ENCODE results near the gene AKAP5. TPM values are rescaled to one million over a fixed set of nuclear protein-coding genes. Genes with fewer than 3 reads are reported as not detected.

AKAP5 gene
- total and polyA plus RNA-seq, 2 of the 8 experiments (the other 6 are each of a cell fraction or from before 2014, with no cell fraction given): 0.50 to 3.8 TPM

GRCh38 chr14:64506721-64507120 lies 41.4 kb downstream of the AKAP5 start:
- H3K18ac ChIP-seq (ENCODE audit: extremely low read depth, low read length): no peak overlapping the region
- H3K27ac ChIP-seq (ENCODE audit: low read depth, low read length): no peak overlapping the region
- H4K91ac ChIP-seq (replicated peaks; ENCODE audit: insufficient read length, low read length): no peak overlapping the region
- H3K23ac ChIP-seq (ENCODE audit: insufficient read length): no peak overlapping the region
- H4K8ac ChIP-seq (ENCODE audit: extremely low read depth, insufficient read depth, low read length): no peak overlapping the region
- H3K79me1 ChIP-seq (ENCODE audit: low read depth, low read length): peaks cover 6% of the 10 kb centered on the region
- peaks cover 19% of the 10 kb centered on the region for H3K23me2 ChIP-seq (ENCODE audit: low read depth, low read length)
- H3K4me1 ChIP-seq (replicated peaks in 1 of 4; ENCODE audit: control insufficient read depth in 3 of 4, insufficient read depth in 4 of 4, low read length in 3 of 4): peaks cover 2 to 14% (median 12%) of the 10 kb centered on the region in 4 experiments; a peak in 5 of 7 replicates
- no peak overlapping the region for H4K5ac ChIP-seq (ENCODE audit: insufficient read length, low read depth, low read length)
- no peak overlapping the region for H2BK20ac ChIP-seq (ENCODE audit: low read length)
- peak overlapping the region; percentile 12 to 16; a peak in 1 of 4 replicates for H3K4me2 ChIP-seq (ENCODE audit: insufficient read depth in 1 of 2, low read depth in 2 of 2, low read length in 2 of 2)
- no peaks in the 10 kb centered on the region for H3K9me3 ChIP-seq (ENCODE audit: insufficient read depth in 2 of 2, low read depth in 1 of 2, low read length in 1 of 2)
- H3K4me3 ChIP-seq (ENCODE audit: extremely low read depth in 1 of 4, insufficient read depth in 2 of 4, low read depth in 3 of 4, low read length in 4 of 4): peak overlapping the region in 1 of 4 experiments; percentile 7; a peak in 2 of 8 replicates
- H4K20me1 ChIP-seq (replicated peaks in 1 of 2; ENCODE audit: control insufficient read depth in 1 of 2, insufficient read depth in 2 of 2, low read length in 2 of 2): peaks cover 3 to 6% of the 10 kb centered on the region in 2 experiments
- FAIRE-seq (no peak), DNase-seq (ENCODE audit: low read depth in 1 of 2, low spot score in 2 of 2) (no peak)
- no peaks in the 10 kb centered on the region for H3K36me3 ChIP-seq (ENCODE audit: control insufficient read depth in 2 of 4, insufficient read depth in 4 of 4, low read length in 3 of 4)
- POLR2A ChIA-PET (ENCODE audit: partially characterized antibody): interaction anchor here (0.8 to 4.4 kb wide), 2 partner anchors 16 to 42 kb away, joined by 3 to 52 read pairs; partner anchors contain the start of gene AKAP5
- H2BK12ac ChIP-seq (ENCODE audit: low read depth, low read length): no peak overlapping the region
- no peak overlapping the region for H2BK5ac ChIP-seq (ENCODE audit: low read depth, low read length)
- no peak overlapping the region for H2BK15ac ChIP-seq (ENCODE audit: low read length)
- WGBS, 2 experiments (ENCODE audit: extremely low coverage in 1 of 2, insufficient coverage in 1 of 2, insufficient read length in 1 of 2, insufficient replicate concordance in 2 of 2, low coverage in 1 of 2, low lambda C conversion rate in 2 of 2, missing lambda C conversion rate in 1 of 2): 90% methylated on average over 3 of the region's 3 CpGs; no CpG with 5 or more reads in 1 of the 2 experiments
- peak in 1 of 2 experiments; percentile 33; a peak in 1 of 3 replicates for TF ChIP-seq POLR2A (IDR thresholded peaks at IDR 0.05; ENCODE audit: control extremely low read depth in 1 of 2, low read depth in 2 of 2, low read length in 2 of 2)
- no peak for TF ChIP-seq RFX5 (IDR thresholded peaks at IDR 0.05; ENCODE audit: borderline replicate concordance, low read depth, low read length)
- no peak overlapping the region for H2AK5ac ChIP-seq (ENCODE audit: low read depth, low read length)
- no peak overlapping the region for H2BK120ac ChIP-seq (replicated peaks; ENCODE audit: low read depth, low read length)
- H3K56ac ChIP-seq (replicated peaks; ENCODE audit: insufficient read length, low read depth, low read length): no peak overlapping the region
- no peak overlapping the region for H3K14ac ChIP-seq (ENCODE audit: insufficient read length)
- H3K79me2 ChIP-seq (ENCODE audit: control insufficient read depth in 1 of 2, insufficient read depth in 2 of 2, low read length in 2 of 2): peaks cover 11 to 75% of the 10 kb centered on the region in 2 experiments; a peak in 3 of 4 replicates
- H3K27me3 ChIP-seq (replicated peaks in 1 of 4; ENCODE audit: control insufficient read depth in 3 of 4, extremely low read depth in 1 of 4, insufficient read depth in 3 of 4, low read length in 3 of 4): no peaks in the 10 kb centered on the region
- H2AFZ ChIP-seq (ENCODE audit: low read length): no peak overlapping the region
- CTCF ChIA-PET (ENCODE audit: partially characterized antibody): interaction anchor here (0.6 kb wide), 1 partner anchor 512 kb away, joined by 3 read pairs; no protein-coding TSS in a partner anchor
- no peak overlapping the region for H3K4ac ChIP-seq (replicated peaks; ENCODE audit: insufficient read length, low read depth, low read length)
- H3K9ac ChIP-seq (replicated peaks in 1 of 4; ENCODE audit: extremely low read depth in 1 of 4, low read depth in 3 of 4, low read length in 3 of 4): no peak overlapping the region
